ENCODE data around the gene ZG16B.

The ZG16B gene

GRCh38 chr16:2829501-2830354 is at the start of gene ZG16B:
Gene ZG16B, plus strand, starts transcription at chr16:2830303. Its CDS starts 139 bp downstream, at chr16:2830442.
- peak; percentile 20 for DNase-seq

GRCh38 chr16:2782583-2783351 is 47.3 kb upstream of the ZG16B start:
- DNase-seq, result no peak

GRCh38 chr16:2783581-2784357 is 46.3 kb upstream of the ZG16B start:
- no peak for DNase-seq

- DNase-seq, result no peak
These were observed 45.6 kb upstream of the ZG16B start for GRCh38 chr16:2784358-2785100.

GRCh38 chr16:2785101-2785991 is 44.8 kb upstream of the ZG16B start:
- DNase-seq, result peak; percentile 38

- DNase-seq, result no peak
These were observed 43.9 kb upstream of the ZG16B start for GRCh38 chr16:2786061-2786825.

- DNase-seq, result no peak
These were observed 43.3 kb upstream of the ZG16B start for GRCh38 chr16:2786826-2787151.

- no peak for DNase-seq
These were observed 42.7 kb upstream of the ZG16B start, which contains the start of gene PRSS33 for GRCh38 chr16:2787406-2787805. Gene PRSS33, minus strand, starts transcription at chr16:2787560. Its CDS starts 1,013 bp downstream, at chr16:2786547.

- DNase-seq, result no peak
These were observed 42.1 kb upstream of the ZG16B start for GRCh38 chr16:2787961-2788360.

GRCh38 chr16:2790631-2791030 is 39.5 kb upstream of the ZG16B start:
- no peak for DNase-seq

GRCh38 chr16:2791174-2791573 is 38.9 kb upstream of the ZG16B start:
- no peak for DNase-seq

- DNase-seq, result no peak
These were observed 37.2 kb upstream of the ZG16B start for GRCh38 chr16:2792940-2793339.

- no peak for DNase-seq
These were observed 34.5 kb upstream of the ZG16B start for GRCh38 chr16:2795395-2796143.

- no peak for DNase-seq
These were observed 31.3 kb upstream of the ZG16B start for GRCh38 chr16:2798723-2799204.

- no peak for DNase-seq
These were observed 30.8 kb upstream of the ZG16B start for GRCh38 chr16:2799205-2799858.

- DNase-seq, result peak; percentile 44
These were observed 30.3 kb upstream of the ZG16B start for GRCh38 chr16:2799859-2800226.

- no peak for DNase-seq
These were observed 26.4 kb upstream of the ZG16B start for GRCh38 chr16:2803545-2804195.

GRCh38 chr16:2804728-2805127 is 25.4 kb upstream of the ZG16B start:
- no peak for DNase-seq

- no peak for DNase-seq
These were observed 23.8 kb upstream of the ZG16B start for GRCh38 chr16:2806286-2806685.
